Vagina (tissue), 2 donors: ENCODE data around the gene CHRM4. TPM values are rescaled to one million over a fixed set of nuclear protein-coding genes. Genes with fewer than 3 reads are reported as not detected.
A peak's percentile ranks its signal among the peaks of the same experiment; 100 is the strongest.

Experiments
- DNase-seq, 2 donors: peaks; one replicate each; pipeline ENCODE4 v3.0.0-alpha.2; 2017; ENCODE audit errors: extremely low spot score in 2 of 2
- H3K27ac ChIP-seq: fragments of 200-600 bp; sonication (generic); one replicate; pipeline ENCODE4 v1.5.1; 2019
- H3K27me3 ChIP-seq: fragments of 200-600 bp; sonication (generic); one replicate; pipeline ENCODE4 v1.5.1; 2019
- H3K36me3 ChIP-seq, 2 donors: fragments of 200-600 bp; sonication (generic); one replicate each; pipeline ENCODE4 v1.5.1; 2017 to 2019
- H3K4me1 ChIP-seq: fragments of 200-600 bp; sonication (generic); one replicate; pipeline ENCODE4 v1.5.1; 2019
- H3K4me3 ChIP-seq, 2 donors: fragments of 200-600 bp; sonication (generic); 1 replicate in 1 of 2; 2 replicates in 1 of 2; pipeline ENCODE4 v1.5.1; 2016 to 2019
- H3K9me3 ChIP-seq: fragments of 200-600 bp; sonication (generic); one replicate; pipeline ENCODE4 v1.5.1; 2019
- CTCF ChIP-seq, 3 experiments: fragments of 450-650 bp in 2 of 3; fragments of 200-600 bp in 1 of 3; sonication (generic) in 1 of 3; IDR thresholded peaks; one replicate each; pipeline ENCODE4 v1.5.1; 2017 to 2019; ENCODE audit warnings: antibody characterized with exemption in 3 of 3, mild to moderate bottlenecking in 2 of 3, moderate library complexity in 2 of 3
- POLR2A ChIP-seq, 2 donors: fragments of 450-650 bp; IDR thresholded peaks; one replicate each; pipeline ENCODE4 v1.6.1; 2017; ENCODE audit warnings: antibody characterized with exemption in 2 of 2, mild to moderate bottlenecking in 2 of 2, moderate library complexity in 2 of 2
- POLR2AphosphoS5 ChIP-seq, 2 donors: sonication (generic); formaldehyde crosslinking; IDR thresholded peaks; one replicate each; pipeline ENCODE4 v1.9.0; 2017; ENCODE audit warnings: antibody characterized with exemption in 2 of 2, mild to moderate bottlenecking in 2 of 2, low read depth in 1 of 2; ENCODE audit not compliant: insufficient read depth in 1 of 2
- intact Hi-C: fragments of 100-400 bp; cut with DNase I; formaldehyde crosslinking; loops from one replicate; pipeline ENCODE4 v1.15.1; 2023
- total RNA-seq: library from RNA; depleted of rRNA; stranded (reverse); fragments of >200 nt; gene quantifications from one replicate; pipeline ENCODE4 v1.2.3, GENCODE V29; 2016

CHRM4 gene
- total RNA-seq, 1 donor from 2014 or later = not detected

- Histone ChIP-seq H3K27me3 (no peaks in the 10 kb centered on the region), H3K9me3 (no peaks in the 10 kb centered on the region), H3K36me3 (no peaks in the 10 kb centered on the region), H3K27ac (peak overlapping the region; percentile 76), H3K4me3 (peak overlapping the region; percentile 75 to 92), H3K4me1 (peaks cover 71% of the 10 kb centered on the region)
- intact Hi-C loops = no loop called here
- no peak for DNase-seq
- TF ChIP-seq POLR2A (IDR thresholded peaks at IDR 0.05) = no peak
- no peak for TF ChIP-seq POLR2AphosphoS5 (IDR thresholded peaks at IDR 0.05; ENCODE audit: insufficient read depth in 1 of 2, low read depth in 1 of 2)
- TF ChIP-seq CTCF (IDR thresholded peaks at IDR 0.05) = no peak
Observed at GRCh38 chr11:46348566-46349401, 42.8 kb downstream of the CHRM4 start.

GRCh38 chr11:46347637-46348311 lies 43.8 kb downstream of the CHRM4 start:
- Histone ChIP-seq H3K4me3 (peak overlapping the region; percentile 75 to 92), H3K9me3 (no peaks in the 10 kb centered on the region), H3K27me3 (no peaks in the 10 kb centered on the region), H3K4me1 (peaks cover 63% of the 10 kb centered on the region), H3K27ac (peak overlapping the region; percentile 76), H3K36me3 (no peaks in the 10 kb centered on the region)
- peak in 1 of 3 experiments; percentile 9 for TF ChIP-seq CTCF (IDR thresholded peaks at IDR 0.05)
- TF ChIP-seq POLR2A (IDR thresholded peaks at IDR 0.05) = no peak
- no peak for TF ChIP-seq POLR2AphosphoS5 (IDR thresholded peaks at IDR 0.05; ENCODE audit: insufficient read depth in 1 of 2, low read depth in 1 of 2)
- DNase-seq = no peak
- intact Hi-C loops = no loop called here

- no peaks in the 10 kb centered on the region for H3K27me3 ChIP-seq
- peak within 1 kb of the TSS; percentile 76 for H3K27ac ChIP-seq
- intact Hi-C loops = no loop called here
- H3K4me3 ChIP-seq = peak within 1 kb of the TSS; percentile 75 to 92
- no peaks in the 10 kb centered on the region for H3K9me3 ChIP-seq
- peaks cover 60% of the 10 kb centered on the region for H3K4me1 ChIP-seq
- no peak for DNase-seq
- H3K36me3 ChIP-seq = no peaks in the 10 kb centered on the region
- TF ChIP-seq POLR2A (IDR thresholded peaks at IDR 0.05) = no peak
- TF ChIP-seq CTCF (IDR thresholded peaks at IDR 0.05) = peak; percentile 55 to 60 (median 57)
- peak in 1 of 2 donors; percentile 56 for TF ChIP-seq POLR2AphosphoS5 (IDR thresholded peaks at IDR 0.05; ENCODE audit: insufficient read depth in 1 of 2, low read depth in 1 of 2)
Observed at GRCh38 chr11:46346886-46347636, 44.5 kb downstream of the CHRM4 start, which contains the start of gene DGKZ. Gene DGKZ (plus strand): TSS chr11:46347463. CDS start chr11:46347660, 197 bp downstream.

GRCh38 chr11:46345881-46346484 lies 45.6 kb downstream of the CHRM4 start:
- no peak for TF ChIP-seq CTCF (IDR thresholded peaks at IDR 0.05)
- TF ChIP-seq POLR2A (IDR thresholded peaks at IDR 0.05) = no peak
- TF ChIP-seq POLR2AphosphoS5 (IDR thresholded peaks at IDR 0.05; ENCODE audit: insufficient read depth in 1 of 2, low read depth in 1 of 2) = no peak
- H3K27me3 ChIP-seq = no peaks in the 10 kb centered on the region
- no peak for DNase-seq
- H3K4me3 ChIP-seq = peak overlapping the region; percentile 38 to 43
- H3K27ac ChIP-seq = peak overlapping the region; percentile 31
- H3K4me1 ChIP-seq = peaks cover 56% of the 10 kb centered on the region
- no peaks in the 10 kb centered on the region for H3K9me3 ChIP-seq
- H3K36me3 ChIP-seq = no peaks in the 10 kb centered on the region
- intact Hi-C loops = no loop called here
